GM10266 (cell line): ENCODE results near the gene EGLN1.

Source experiments
- DNase-seq: peaks from one replicate; pipeline ENCODE4 v3.0.0; 2012; ENCODE audit errors: extremely low spot score
- CTCF ChIP-seq: IDR thresholded peaks from 2 replicates; pipeline ENCODE4 v1.5.1; 2012; ENCODE audit warnings: mild to moderate bottlenecking, low read depth; ENCODE audit not compliant: control insufficient read depth, insufficient read depth; ENCODE audit errors: missing control alignments

EGLN1 gene

GRCh38 chr1:231395998-231396390 is 26.1 kb downstream of the EGLN1 start:
- no peak for DNase-seq
- TF ChIP-seq CTCF, result no peak

- DNase-seq, result no peak
- no peak for TF ChIP-seq CTCF
These were observed 26.8 kb downstream of the EGLN1 start for GRCh38 chr1:231395076-231395997.

GRCh38 chr1:231393668-231394067 is 28.4 kb downstream of the EGLN1 start:
- no peak for DNase-seq
- TF ChIP-seq CTCF, result no peak

GRCh38 chr1:231392389-231393131 is 29.5 kb downstream of the EGLN1 start:
- no peak for TF ChIP-seq CTCF
- DNase-seq, result no peak

GRCh38 chr1:231390071-231390470 is 32.0 kb downstream of the EGLN1 start:
- TF ChIP-seq CTCF, result no peak
- DNase-seq, result no peak

- no peak for DNase-seq
- TF ChIP-seq CTCF, result no peak
These were observed 34.1 kb downstream of the EGLN1 start for GRCh38 chr1:231387770-231388669.

- no peak for TF ChIP-seq CTCF
- no peak for DNase-seq
These were observed 35.6 kb downstream of the EGLN1 start for GRCh38 chr1:231386466-231386865.
